Myocyte (in vitro differentiated cells): Measurements from ENCODE around the gene SEPTIN12. TPM values are rescaled to one million over a fixed set of nuclear protein-coding genes. Genes with fewer than 3 reads are reported as not detected.

ENCODE experiments used
- DNase-seq: peaks from one replicate; pipeline ENCODE4 v3.0.0-alpha.2; 2012; ENCODE audit warnings: low read depth
- polyA plus RNA-seq: library from polyadenylated mRNA; unstranded; fragments of >200 nt; gene quantifications from one replicate; pipeline ENCODE4 v1.2.1, GENCODE V29; 2012; ENCODE audit warnings: missing spikeins
- total RNA-seq: library from RNA; depleted of rRNA; stranded (reverse); fragments of >200 nt; gene quantifications from 2 replicates; pipeline ENCODE4 v1.2.3, GENCODE V29; 2014

SEPTIN12 gene, protein sequence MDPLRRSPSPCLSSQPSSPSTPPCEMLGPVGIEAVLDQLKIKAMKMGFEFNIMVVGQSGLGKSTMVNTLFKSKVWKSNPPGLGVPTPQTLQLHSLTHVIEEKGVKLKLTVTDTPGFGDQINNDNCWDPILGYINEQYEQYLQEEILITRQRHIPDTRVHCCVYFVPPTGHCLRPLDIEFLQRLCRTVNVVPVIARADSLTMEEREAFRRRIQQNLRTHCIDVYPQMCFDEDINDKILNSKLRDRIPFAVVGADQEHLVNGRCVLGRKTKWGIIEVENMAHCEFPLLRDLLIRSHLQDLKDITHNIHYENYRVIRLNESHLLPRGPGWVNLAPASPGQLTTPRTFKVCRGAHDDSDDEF
- not detected in 2 replicates for total RNA-seq
- not detected for polyA plus RNA-seq

DNA sequence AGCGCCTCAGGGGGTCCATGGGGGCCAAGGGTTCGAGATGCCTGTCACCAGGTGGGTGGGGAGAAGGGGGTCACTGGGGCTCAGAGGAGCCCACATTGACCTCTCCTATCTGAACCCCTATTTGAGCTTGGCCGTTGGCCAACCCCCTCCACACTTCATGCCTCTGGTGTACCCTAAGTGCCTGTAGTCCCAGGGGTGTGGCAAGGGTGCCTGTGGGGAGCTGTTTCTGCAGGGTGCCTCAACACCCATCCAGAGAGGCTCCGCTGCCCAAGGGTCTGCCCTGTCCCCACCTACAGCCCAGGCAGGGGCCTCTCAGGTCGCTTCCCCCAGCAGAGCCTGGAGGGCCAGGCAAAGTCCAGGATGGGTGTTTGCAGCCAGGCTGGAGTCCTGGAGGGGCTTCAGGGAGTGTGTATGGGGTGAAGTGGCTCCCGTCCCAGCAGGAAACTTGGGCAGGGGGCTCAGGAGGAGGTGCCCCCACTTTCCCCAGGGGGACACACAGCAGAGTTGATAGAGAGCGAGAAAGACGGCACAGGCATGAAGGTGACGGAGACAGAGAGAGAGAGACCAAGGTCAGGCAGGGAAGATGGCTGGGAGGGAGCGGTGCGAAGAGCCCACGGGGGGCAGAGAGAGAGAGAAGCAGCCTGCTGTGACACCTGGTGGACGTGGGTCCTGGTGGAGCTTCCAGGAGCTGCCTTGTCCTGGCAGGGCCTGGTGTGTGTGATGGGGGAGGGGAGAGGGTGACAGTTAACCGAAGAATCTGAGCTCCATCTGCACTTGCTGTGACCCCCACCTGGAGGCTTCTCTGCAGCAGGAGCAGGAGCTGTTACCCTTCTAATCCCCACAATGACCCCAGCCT lies at the start of gene SEPTIN12:
Gene SEPTIN12, minus strand, starts transcription at position 719 of the 856 bp plus-strand sequence. Its CDS starts 700 bp downstream, at position 19.
- no peak for DNase-seq

DNA sequence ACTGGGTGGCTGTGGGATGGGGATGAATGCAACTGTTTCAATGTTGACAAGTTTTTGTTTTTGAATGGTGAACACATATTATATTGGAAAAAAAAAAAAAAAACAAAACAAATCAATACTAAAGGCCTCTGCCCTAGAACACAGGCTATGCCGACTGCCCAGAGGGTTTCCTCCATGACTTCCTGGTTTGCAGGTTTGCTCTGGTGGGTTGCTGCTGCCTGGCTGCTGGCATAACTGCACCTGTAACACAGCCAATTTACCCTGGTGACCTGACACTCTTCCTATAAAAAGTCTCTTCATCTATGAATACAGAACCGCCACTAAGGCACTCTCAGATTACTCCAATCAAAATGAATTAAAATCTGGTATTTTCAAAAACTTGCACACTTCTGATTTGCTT lies 48.6 kb upstream of the SEPTIN12 start:
- DNase-seq, result no peak

DNA sequence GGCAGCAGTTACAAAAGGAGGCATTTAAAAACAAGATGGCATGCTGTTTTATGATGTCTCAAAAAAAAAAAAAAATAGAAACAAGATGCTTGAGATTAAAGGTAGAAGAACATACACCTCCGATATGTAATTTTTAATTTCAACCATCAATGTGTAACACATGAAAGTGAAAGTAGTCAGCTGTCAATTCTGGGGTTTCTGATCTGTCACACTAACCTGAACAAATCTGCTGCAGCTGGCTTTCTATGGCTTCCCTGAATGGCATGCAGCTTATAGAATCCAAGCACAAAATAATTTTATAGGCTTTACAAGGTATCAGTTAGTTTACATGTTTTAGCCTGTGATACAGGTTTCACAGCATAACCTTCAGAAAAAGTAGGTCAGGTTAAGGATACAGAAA lies 45.4 kb upstream of the SEPTIN12 start:
- no peak for DNase-seq

DNA sequence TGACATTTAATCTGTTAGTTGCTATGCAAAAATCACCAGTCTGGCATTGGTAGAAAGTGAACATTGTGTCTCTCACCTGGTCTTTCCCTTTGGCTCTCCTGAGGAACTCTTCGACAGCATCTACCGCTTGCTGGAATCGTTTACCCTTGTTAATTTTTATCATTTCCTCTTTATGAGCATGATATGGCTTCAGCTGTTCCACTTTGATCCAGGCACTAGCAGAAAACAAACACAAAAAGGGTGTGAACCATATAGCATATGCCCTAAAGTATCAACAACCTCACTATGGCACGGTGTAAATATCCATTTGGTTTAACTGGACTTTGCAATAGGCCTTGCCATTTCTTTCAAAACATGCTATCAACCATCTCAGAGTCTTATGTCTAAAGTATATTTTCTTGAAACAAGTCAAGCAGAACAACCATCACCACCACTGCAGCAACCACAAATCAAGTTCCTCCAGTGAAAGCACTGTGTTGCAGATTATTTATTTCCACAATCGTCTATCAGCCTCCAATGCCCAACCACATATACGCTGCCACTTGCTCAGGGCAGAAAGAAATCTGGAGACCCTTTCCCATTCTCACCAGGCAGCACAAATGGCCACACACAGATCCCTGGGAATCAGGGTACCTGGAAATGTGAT lies 44.7 kb upstream of the SEPTIN12 start:
- no peak for DNase-seq

DNA sequence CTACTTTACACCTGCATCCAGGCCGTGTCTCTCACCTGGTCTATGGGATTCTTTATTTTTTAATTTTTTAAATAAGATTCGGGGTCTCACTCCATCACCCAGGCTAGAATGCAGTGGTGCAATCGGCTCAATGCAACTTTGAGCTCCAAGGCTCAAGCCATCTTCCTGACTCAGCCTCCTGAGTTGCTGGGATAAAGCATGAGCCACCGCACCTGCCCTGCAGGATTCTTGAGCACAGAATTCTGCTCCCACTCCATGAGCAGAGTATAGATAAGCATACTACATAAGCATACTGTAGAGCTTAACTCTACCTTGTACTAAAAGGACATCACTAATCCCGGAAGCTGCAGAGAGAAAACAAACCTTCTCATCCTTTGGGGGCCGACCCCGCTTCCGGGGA lies 43.5 kb upstream of the SEPTIN12 start:
- no peak for DNase-seq

DNA sequence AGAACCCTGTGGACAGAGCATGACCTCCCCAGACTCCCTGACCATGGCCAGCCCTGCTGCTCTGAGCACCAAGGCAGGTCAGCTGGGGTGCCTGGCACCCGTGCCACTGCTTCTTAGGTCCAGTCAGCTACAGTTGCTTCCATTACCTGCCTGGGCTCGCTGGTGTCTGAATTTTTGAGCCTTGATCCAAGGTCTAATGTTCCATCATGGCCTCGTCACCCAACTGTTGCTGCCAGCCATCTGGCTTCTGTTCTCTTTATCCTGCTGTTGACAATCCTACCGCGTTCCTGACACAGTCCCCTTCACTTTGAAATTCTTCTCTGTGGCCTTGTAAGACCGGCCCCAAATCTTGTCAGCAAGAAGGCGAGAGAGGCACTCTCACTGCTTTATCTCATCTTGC lies 42.3 kb upstream of the SEPTIN12 start:
- DNase-seq, result no peak

DNA sequence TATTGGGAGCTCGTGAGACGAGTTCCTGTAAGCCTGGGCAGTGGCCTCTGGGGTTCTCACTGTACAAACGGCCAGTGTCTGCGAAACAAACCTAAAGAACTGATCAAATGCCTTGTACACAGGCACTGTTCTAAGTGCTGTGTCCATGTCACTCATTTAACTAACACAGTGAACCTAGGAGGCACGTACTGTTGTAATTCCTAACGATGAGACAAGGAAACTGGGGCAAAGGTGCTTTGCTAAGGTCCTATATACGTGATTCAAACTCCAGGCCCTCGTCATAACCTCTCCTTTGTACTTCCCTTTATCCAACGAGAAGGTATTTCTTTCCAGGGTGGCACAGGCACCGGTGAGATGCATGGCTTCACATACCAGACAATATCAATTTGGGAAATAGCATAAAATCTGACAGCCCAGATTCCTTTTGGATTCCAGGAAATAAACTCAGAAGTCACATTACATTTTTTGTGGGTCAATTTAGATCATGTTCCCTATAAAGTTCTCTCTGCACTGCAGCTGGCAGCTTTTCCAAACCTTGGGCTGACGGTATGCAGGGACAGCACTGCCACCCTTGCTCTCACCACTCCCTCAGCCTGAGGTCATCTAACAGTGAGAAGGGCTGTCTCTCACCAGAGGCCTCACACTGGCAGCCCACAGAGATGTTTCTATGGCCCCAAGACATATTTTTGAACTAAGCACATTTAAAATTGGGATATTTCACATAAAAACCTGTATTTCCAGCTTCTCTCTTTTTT lies 40.6 kb upstream of the SEPTIN12 start:
- DNase-seq, result peak; percentile 61

DNA sequence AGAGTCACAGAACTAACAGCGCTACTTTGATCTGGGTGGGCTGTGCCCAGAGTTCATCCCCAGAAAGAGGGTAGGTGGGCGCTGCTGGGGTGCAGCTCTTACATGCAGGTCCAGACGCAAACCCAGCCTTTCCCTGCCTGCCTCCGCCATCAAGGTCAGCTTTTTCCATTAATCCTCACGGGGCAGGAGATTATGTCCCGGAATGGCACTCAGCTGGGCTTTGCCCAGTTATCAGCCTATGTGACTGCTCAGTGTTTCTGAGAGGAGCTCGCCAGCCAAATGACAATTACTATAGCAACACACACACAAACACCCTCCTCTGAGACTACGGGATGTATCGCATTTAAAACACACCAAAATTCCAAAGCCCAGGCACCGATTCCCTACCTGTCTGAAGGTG lies 38.8 kb upstream of the SEPTIN12 start:
- DNase-seq, result no peak

DNA sequence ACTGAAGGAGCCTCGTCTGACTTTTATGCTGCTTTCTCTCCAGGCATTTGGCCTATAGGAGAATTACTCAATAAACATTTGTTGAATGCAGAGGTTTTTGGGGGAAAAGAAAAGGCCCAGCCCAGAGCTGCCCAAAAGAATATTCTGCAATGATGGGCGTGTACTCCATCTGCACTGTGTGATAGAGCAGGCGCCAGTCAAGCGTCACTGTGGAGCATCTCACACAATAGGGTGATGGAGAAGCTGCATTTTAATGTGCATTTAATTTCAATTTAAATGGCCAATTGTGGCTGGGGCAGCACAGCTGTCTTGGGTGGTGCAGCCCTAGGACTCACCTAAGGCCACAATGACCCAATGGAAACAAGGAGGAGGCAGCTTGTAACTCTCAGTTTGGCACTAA lies 38.4 kb upstream of the SEPTIN12 start:
- DNase-seq, result no peak

DNA sequence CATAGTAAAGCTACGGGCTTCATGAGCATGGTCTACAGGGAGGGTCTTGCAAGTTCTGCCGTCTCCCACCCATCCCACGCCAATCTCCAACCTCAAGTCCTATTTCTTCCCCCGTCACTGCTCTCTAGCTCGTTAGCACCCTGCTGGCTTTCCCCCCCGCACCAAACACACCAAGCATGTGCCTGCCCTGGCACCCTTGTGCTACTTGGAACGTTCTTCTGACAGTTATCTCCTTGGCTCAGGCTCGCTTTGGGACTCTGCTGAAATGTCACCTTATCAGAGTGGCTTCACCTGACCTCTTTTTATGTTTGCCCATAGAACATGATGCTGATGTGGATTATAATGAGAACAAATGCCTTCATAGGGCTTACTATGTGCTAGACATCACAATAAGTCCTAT lies 37.1 kb upstream of the SEPTIN12 start:
- DNase-seq, result no peak

DNA sequence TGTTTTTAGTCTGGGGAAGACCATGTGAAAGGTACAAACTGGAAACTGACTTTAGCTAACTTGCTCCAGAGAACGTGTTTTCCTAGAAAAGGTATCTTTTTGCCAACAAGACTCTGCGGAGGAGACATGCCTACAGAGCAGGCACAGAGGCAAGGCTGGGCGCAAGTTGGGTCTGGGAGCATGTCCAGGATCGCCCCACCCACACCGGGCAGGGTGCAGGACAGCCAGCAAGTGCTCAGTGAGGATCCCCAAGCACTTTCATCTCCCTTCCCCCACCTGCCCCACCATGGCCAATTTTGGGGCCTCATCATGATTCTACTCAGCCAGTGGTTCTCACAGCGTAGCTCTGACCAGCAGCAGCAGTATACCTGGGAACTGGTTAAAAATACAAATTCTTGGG lies 32.5 kb upstream of the SEPTIN12 start:
- DNase-seq, result no peak

DNA sequence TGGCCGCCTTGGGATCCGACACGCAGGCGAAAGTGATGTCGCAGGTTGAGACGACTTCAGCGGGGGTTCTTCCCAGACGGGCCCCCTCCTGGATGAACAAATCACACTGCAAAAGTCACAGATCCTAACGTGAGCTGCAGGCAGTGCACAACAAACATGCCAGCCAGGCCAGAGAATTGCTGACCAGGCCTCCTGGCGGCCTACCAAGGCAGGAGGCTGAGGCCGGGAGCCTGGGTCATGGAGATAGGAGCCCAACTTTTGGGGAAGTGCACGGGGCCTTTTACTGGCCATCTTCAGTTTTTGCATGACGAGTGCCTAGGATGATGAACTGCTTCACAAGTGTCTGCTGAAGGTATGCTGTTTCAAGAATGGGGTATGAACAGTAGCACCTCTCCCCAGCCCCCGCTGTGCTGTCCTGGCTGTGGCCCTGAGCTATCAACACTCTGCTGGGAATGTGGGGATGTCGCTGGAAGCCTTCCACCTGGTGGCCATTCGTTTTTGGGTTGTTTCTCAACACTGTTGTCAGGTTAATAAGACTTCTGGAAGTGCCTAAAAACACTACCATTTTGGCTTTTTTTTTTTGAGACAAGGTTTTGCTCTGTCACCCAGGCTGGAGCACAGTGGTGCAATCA lies 26.5 kb upstream of the SEPTIN12 start:
- DNase-seq, result no peak

DNA sequence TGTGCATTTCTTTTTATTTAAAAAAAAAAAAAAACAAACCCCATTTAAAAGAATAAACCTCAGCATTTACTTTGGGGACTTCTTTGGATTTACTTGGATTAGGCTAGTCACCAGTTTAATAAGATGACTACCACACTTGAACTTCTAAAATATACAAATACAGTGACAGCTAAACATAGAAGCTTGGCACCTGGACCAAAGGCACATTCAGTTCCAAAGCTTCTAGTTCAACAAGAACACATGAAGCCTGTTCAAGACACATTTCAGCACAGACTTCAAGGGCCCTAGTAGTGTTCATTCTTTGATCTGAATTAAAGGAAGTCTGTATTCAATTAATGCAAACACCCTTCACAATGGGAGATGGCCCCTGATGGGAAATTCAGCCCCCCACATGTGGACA lies 25.9 kb upstream of the SEPTIN12 start:
- no peak for DNase-seq

DNA sequence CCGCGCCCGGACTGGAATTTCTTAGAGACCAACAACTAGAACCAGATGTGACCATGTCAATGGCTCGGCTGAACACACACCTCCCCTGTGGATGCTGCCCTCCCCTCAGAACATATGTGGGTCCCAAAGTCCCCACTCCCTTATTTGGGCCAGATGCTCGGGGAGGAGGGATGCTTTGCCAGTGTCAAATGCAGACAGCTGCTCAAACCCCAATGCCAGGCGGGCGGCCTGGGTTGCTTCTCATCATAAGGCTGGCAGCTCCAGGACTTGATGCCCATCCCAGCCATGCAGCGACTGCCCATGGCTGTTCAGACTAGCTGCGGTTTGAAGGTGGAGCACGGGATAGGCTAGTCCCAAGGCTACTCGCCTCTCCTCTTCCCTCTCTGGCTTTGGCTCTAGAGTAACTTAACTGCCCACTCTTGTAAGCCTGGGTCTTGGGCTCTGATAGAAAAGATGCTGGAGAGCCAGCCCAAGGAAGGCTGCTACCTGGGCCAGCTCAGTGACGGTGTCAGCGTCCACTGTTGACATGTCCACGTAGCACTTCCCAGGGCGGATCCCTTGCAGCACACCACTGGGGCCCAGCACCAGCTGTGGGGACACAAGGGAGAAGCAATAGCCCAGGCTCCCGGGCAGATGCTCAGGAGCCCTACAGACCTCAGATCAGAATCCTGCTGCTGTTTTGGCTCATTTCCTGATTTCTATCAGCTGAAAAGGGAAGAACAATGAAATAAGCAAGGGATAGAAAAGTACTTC lies 25.3 kb upstream of the SEPTIN12 start:
- DNase-seq, result no peak

DNA sequence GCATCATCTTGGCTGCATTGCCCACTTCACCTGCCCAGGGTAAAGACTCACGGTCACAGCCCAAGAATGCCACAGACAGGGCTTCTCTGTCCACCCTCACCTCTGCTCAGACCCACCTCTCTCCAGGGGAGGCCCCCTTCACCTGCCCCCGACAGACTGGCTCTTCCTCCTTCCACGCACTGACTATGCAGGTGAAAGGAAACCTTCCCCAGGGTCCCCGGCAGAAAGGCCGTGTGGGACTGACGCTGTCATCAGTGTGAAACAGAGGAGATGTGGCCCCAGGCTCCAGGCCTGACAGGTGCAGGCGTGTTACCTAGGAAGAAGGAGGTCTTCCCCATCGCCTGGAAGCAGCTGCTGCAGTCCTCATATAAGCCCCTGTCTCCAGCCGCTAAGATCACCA lies 23.6 kb upstream of the SEPTIN12 start:
- DNase-seq, result no peak

DNA sequence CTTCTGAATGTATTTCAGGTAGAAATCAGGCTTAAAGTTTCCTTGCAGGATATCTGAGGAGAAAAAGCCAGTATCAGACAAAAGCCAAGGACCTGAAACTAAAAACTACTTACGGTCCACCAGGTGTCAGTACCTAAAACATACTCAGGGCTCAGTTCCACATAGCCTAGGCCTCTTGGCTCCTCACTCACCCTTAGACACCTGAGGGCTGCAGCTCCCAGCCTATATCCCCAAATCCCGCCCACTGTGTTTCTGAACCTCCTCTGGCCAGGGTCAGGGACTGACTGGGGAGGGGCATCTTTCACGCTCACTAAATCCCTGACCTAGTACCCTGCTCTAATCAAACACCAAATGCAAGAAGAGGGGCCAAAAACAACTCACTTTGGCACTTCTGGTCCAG lies 23.1 kb upstream of the SEPTIN12 start:
- no peak for DNase-seq

DNA sequence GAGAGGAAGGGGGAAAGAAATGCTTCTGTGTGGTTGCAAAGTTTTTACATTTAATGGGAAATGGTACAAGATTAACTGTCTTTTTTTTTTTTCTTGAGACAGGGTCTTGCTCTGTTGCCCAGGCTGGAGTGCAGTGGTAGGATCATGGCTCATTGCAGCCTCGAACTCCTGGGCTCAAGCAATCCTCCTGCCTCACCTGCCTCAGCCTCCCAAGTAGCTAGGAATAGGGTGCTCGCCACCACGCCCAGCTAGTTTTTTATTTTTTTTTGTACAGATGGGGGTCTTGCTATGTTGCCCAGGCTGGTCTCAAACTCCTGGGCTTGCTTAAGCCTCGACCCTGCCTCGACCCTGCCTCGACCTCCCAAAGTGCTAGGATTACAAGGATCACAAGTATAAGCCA lies 18.1 kb upstream of the SEPTIN12 start:
- DNase-seq, result no peak

DNA sequence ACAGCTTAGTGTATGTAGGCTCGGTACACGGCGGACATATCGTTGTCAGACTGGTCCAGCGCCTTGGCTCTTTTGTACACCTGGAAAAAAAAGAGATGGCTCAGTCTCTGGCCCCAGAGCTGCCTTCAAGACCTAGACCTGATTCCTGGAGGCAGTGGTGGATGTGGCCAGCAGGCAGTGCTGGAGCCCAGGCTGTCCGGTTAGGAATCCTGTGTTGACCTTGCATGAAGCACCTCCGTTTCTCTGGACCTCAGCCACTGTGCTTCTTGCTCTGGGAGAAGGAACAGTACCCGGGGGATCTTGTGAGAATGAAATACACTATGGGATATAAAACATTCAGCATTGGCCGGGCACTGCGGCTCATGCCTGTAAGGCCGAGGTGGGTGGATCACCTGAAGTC lies 17.1 kb upstream of the SEPTIN12 start:
- DNase-seq, result no peak

DNA sequence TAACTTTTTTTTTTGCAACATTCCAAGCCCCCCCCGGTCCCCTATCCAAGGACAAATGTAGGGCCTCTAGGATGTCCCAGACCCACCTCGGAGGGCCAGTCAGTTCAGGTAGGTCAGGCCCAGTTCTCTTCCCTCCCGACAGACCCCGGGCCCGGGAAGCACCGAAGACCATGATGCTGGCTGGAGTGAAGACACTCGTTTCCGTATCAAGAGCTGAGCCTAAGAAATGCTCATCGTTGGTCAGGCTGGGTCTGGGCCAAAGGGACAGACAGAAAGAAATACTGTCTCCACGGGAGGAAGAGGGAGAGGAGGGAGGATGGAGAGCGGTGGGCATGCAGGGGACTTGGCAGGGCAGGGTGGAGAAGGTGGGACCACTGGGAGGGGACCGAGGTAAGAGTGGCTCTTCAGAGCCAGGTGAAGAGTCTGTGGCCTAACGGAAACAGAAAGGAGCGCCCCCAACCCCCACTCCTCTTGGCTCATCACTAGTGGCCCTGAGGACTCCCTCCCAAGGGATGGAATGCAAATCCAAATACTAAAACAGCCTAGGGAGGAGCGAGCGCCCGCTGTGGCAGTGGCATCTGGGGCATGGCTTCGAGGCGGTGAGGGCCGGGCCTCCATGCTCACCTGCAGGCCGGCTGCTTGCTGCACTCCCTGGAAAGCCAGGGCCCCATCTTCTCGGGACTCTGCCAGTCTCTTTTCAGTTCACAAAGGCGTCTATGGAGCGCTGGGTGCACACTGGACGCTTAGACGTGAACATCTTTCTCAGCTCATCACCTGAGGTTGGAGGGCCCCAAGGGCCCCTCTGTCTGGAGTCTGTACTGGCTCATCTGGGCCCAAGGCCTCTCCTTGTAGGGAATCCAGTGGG lies 16.0 kb upstream of the SEPTIN12 start:
- DNase-seq, result no peak
